Hepatic stellate cell (primary cell): ENCODE data around the gene LCE1D.

ENCODE experiments used
- DNase-seq: peaks from one replicate; pipeline ENCODE4 v3.0.0; 2011; ENCODE audit warnings: low spot score

The LCE1D gene

GRCh38 chr1:152817309-152817708 lies 20.8 kb downstream of the LCE1D start:
- DNase-seq, result no peak

GRCh38 chr1:152823294-152823693 lies 26.8 kb downstream of the LCE1D start:
- no peak for DNase-seq

GRCh38 chr1:152824964-152825363 lies 28.4 kb downstream of the LCE1D start:
- no peak for DNase-seq

- DNase-seq, result no peak
Observed at GRCh38 chr1:152827173-152827572, 30.7 kb downstream of the LCE1D start, which contains the start of gene LCE1A. Gene LCE1A (plus strand): TSS chr1:152827473. CDS start chr1:152827473, 0 bp downstream.

GRCh38 chr1:152836870-152837269 lies 40.3 kb downstream of the LCE1D start:
- no peak for DNase-seq

GRCh38 chr1:152842556-152842955 lies 46.0 kb downstream of the LCE1D start, which contains the start of gene LCE6A:
Gene LCE6A (plus strand): TSS chr1:152842856. CDS start chr1:152843521, 665 bp downstream.
- DNase-seq, result no peak
